K562 (cell line): ENCODE data around the gene TBRG4. TPM values are rescaled to one million over a fixed set of nuclear protein-coding genes. Genes with fewer than 3 reads are reported as not detected.
A peak's percentile ranks its signal among the peaks of the same experiment; 100 is the strongest.

Source experiments
- HDAC2 ChIP-seq: fragments of 450-650 bp; IDR thresholded peaks from 2 replicates; pipeline ENCODE4 v1.6.1; 2016; ENCODE audit warnings: mild to moderate bottlenecking
- MXI1 ChIP-seq: IDR thresholded peaks from 2 replicates; pipeline ENCODE4 v1.6.1; 2011; ENCODE audit warnings: low read depth, mild to moderate bottlenecking, improper control_type of control experiment, low read length
- NEUROD1 ChIP-seq: fragments of 150-350 bp; IDR thresholded peaks from 2 replicates; pipeline ENCODE4 v1.6.1; 2014; ENCODE audit warnings: borderline replicate concordance, low read length, low read depth; ENCODE audit not compliant: partially characterized antibody
- ZBTB40 ChIP-seq, 2 experiments: fragments of 450-650 bp in 1 of 2; sonication (generic) in 1 of 2; formaldehyde crosslinking in 1 of 2; IDR thresholded peaks; 2 replicates each; pipeline versions ENCODE4 v1.7.1 to v1.9.0; 2016 to 2022; ENCODE audit warnings: inconsistent platforms in 1 of 2, mild to moderate bottlenecking in 1 of 2, missing genetic modification reagents in 1 of 2
- polyA plus RNA-seq, 8 experiments: library from polyadenylated mRNA; depleted of rRNA in 4 of 8; stranded (reverse) in 5 of 8; unstranded in 3 of 8; fragments of >200 nt; fragmentation: Nextera tagmentation in 2 of 8; fragmentation: Illumina TruSeq in 1 of 8; extraction: Ambion mirVana in 2 of 8; extraction: Trizol in 1 of 8; gene quantifications; 2 replicates each; pipeline versions ENCODE4 v1.2.1 to v1.2.3, GENCODE V29; 2011 to 2014; ENCODE audit warnings: inconsistent platforms in 1 of 8, missing spikeins in 1 of 8
- total RNA-seq, 7 experiments: library from RNA; depleted of rRNA in 6 of 7; stranded (reverse); fragments of >200 nt in 6 of 7; fragmentation: Illumina TruSeq in 2 of 7; extraction: Trizol in 2 of 7; gene quantifications; 2 replicates each; pipeline versions ENCODE4 v1.2.1 to v1.2.3, GENCODE V29; 2011 to 2021; ENCODE audit warnings: low replicate concordance in 1 of 7
- TF ChIP-seq, protein P1 (sequence below): IDR thresholded peaks from 2 replicates; pipeline ENCODE4 v1.6.1; 2011; ENCODE audit not compliant: insufficient read length; ENCODE audit errors: extremely low read depth
- TF ChIP-seq, protein P2 (sequence below): fragments of 250-450 bp; sonication (Bioruptor Pico); IDR thresholded peaks from 2 replicates; pipeline ENCODE4 v1.4.0; 2020
- TF ChIP-seq, protein P3 (sequence below): fragments of 250-450 bp; sonication (Bioruptor Pico); IDR thresholded peaks from 2 replicates; pipeline ENCODE4 v1.5.0; 2022; ENCODE audit warnings: mild to moderate bottlenecking

Gene TBRG4
- total and polyA plus RNA-seq, 9 of the 15 experiments (the other 6 are each of a cell fraction or from before 2014, with no cell fraction given) = 11.2 to 322 (median 216) TPM

DNA sequence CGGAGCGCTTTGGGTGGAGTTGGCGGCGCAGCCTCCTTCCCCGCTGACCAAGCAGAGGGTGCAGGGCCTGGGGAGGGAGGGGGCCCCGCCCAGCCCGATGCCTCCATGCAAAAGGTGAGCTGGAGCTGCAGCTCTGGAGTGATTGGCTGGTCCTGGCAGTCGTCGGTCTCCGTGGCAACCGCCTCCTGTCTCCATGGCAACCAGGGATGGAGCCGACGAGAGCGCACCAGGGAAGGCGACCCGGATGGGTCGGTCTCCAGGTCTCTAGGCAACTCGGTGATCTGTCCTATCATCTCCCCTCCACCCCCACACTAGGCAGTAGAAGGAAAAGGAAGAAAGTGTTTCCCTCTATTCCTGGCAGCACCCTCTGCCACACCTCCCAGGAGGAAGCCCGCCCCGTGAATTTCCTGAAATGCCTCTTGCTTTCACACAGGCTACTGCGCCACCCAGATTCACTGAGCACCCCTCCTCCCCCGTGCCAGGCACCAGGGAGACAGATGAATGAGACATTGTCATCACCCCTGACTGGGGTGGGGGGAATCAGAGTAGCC lies 22.1 kb downstream of the TBRG4 start (continued):
- TF ChIP-seq ZBTB40 (IDR thresholded peaks at IDR 0.05) (peak; percentile 66), ZBTB40 (CRISPR knock-in tag; IDR thresholded peaks at IDR 0.05) (no peak), NEUROD1 (peak; percentile 60), HDAC2 (peak; percentile 98), MXI1 (peak; percentile 96)
- TF ChIP-seq, protein P1, sequence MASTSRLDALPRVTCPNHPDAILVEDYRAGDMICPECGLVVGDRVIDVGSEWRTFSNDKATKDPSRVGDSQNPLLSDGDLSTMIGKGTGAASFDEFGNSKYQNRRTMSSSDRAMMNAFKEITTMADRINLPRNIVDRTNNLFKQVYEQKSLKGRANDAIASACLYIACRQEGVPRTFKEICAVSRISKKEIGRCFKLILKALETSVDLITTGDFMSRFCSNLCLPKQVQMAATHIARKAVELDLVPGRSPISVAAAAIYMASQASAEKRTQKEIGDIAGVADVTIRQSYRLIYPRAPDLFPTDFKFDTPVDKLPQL = no peak
- TF ChIP-seq, protein P2, sequence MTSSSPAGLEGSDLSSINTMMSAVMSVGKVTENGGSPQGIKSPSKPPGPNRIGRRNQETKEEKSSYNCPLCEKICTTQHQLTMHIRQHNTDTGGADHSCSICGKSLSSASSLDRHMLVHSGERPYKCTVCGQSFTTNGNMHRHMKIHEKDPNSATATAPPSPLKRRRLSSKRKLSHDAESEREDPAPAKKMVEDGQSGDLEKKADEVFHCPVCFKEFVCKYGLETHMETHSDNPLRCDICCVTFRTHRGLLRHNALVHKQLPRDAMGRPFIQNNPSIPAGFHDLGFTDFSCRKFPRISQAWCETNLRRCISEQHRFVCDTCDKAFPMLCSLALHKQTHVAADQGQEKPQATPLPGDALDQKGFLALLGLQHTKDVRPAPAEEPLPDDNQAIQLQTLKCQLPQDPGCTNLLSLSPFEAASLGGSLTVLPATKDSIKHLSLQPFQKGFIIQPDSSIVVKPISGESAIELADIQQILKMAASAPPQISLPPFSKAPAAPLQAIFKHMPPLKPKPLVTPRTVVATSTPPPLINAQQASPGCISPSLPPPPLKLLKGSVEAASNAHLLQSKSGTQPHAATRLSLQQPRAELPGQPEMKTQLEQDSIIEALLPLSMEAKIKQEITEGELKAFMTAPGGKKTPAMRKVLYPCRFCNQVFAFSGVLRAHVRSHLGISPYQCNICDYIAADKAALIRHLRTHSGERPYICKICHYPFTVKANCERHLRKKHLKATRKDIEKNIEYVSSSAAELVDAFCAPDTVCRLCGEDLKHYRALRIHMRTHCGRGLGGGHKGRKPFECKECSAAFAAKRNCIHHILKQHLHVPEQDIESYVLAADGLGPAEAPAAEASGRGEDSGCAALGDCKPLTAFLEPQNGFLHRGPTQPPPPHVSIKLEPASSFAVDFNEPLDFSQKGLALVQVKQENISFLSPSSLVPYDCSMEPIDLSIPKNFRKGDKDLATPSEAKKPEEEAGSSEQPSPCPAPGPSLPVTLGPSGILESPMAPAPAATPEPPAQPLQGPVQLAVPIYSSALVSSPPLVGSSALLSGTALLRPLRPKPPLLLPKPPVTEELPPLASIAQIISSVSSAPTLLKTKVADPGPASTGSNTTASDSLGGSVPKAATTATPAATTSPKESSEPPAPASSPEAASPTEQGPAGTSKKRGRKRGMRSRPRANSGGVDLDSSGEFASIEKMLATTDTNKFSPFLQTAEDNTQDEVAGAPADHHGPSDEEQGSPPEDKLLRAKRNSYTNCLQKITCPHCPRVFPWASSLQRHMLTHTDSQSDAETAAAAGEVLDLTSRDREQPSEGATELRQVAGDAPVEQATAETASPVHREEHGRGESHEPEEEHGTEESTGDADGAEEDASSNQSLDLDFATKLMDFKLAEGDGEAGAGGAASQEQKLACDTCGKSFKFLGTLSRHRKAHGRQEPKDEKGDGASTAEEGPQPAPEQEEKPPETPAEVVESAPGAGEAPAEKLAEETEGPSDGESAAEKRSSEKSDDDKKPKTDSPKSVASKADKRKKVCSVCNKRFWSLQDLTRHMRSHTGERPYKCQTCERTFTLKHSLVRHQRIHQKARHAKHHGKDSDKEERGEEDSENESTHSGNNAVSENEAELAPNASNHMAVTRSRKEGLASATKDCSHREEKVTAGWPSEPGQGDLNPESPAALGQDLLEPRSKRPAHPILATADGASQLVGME (CRISPR knock-in tag) = peak; percentile 100
- TF ChIP-seq, protein P3, sequence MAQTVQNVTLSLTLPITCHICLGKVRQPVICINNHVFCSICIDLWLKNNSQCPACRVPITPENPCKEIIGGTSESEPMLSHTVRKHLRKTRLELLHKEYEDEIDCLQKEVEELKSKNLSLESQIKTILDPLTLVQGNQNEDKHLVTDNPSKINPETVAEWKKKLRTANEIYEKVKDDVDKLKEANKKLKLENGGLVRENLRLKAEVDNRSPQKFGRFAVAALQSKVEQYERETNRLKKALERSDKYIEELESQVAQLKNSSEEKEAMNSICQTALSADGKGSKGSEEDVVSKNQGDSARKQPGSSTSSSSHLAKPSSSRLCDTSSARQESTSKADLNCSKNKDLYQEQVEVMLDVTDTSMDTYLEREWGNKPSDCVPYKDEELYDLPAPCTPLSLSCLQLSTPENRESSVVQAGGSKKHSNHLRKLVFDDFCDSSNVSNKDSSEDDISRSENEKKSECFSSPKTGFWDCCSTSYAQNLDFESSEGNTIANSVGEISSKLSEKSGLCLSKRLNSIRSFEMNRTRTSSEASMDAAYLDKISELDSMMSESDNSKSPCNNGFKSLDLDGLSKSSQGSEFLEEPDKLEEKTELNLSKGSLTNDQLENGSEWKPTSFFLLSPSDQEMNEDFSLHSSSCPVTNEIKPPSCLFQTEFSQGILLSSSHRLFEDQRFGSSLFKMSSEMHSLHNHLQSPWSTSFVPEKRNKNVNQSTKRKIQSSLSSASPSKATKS (CRISPR knock-in tag) = no peak
